ENCODE data around the gene CHRNA1. TPM values are rescaled to one million over a fixed set of nuclear protein-coding genes. Genes with fewer than 3 reads are reported as not detected.

The CHRNA1 gene
- total RNA-seq, 1 experiment from 2014 or later = 0.17 TPM

GRCh38 chr2:174784316-174784715 lies 20.0 kb upstream of the CHRNA1 start:
- DNase-seq (ENCODE audit: low read depth) = no peak

GRCh38 chr2:174781996-174782395 lies 17.7 kb upstream of the CHRNA1 start:
- DNase-seq (ENCODE audit: low read depth) = no peak

GRCh38 chr2:174781298-174781697 lies 17.0 kb upstream of the CHRNA1 start:
- no peak for DNase-seq (ENCODE audit: low read depth)

DNA sequence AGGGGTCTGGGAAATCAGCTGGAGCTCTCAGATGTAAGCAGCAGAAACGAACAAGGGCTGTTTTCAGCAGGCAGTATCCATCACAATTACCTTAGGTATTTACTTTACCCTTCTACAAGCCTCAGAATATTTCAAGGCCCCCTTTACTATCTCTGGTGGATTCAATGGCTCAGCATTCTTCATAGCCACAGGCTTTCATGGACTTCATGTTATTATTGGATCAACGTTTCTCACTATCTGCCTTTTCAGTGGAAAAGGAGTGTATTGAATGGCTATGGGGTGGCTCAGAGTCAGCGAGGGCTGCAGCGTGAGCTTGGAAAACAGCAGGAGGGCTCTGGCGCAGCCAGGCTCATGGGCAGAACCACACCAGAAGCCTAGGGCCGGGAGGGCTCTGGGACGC lies 16.6 kb upstream of the CHRNA1 start:
- DNase-seq (ENCODE audit: low read depth) = no peak

- DNase-seq (ENCODE audit: low read depth) = peak; percentile 37
Measured at GRCh38 chr2:174780191-174780840, 16.0 kb upstream of the CHRNA1 start.

DNA sequence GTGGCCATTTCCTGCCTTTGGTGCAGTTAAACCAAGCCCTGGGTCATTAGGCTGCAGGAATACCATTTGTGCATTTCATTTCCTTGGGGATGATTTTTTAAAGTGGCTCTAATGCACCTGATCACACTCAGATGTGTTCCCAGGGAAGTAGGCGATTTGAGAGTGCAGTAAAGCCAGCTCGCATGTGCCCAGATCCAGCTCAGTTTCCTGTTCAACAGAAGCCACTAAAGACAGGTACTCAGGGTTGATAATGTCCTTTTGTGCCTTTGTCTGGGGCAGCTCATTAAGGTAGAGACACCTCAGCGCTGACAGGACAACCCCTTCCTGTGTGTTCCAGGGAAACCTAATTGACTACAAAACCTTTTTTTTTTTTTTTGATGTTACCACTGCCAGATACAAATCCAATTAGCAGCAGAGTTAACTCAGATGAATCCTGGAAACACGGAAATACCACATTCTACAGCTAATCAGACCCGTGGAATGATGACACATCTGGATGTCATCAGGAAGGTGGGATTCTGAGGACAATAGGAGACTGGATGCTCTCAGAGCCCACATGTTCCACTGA lies 15.2 kb upstream of the CHRNA1 start:
- peak; percentile 63 for DNase-seq (ENCODE audit: low read depth)

- DNase-seq (ENCODE audit: low read depth) = peak; percentile 98
Measured at GRCh38 chr2:174778085-174778981, 14.1 kb upstream of the CHRNA1 start.

DNA sequence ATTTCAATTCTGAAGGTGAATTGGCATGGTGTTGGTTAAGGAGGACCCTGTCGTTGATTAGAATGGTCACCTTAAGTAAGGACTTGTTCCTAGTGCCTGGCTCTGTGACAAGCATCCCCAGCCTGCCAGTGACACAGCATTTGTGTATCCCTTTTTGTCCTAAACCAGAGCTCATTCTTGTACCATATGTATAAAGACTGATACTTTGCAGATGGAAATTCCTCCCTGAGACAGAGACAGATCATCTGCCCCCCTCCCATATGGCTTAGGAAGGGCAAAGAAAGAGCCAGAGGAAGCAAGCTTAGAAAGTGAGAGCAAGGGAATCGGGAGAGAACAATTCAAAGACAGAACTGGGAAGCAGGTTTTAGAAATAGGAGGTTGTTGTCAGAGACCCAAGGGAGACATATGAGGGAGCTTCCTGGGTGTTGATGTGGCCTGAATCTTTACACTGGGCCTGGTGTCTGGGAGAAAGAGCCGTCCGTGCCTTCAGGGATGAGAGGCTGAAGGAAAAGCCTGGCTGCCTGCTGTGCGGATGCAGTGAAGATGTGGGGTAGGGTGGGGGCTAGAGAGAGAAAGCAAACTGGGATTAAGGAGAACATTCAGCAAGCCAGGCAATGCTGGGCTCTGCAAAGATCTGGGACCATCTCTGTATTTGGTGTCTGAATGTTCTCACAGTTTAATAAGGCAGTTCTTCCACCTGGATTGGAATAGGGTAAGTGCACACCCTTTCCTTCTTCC lies 13.2 kb upstream of the CHRNA1 start:
- DNase-seq (ENCODE audit: low read depth) = no peak

- no peak for DNase-seq (ENCODE audit: low read depth)
Measured at GRCh38 chr2:174776675-174777074, 12.4 kb upstream of the CHRNA1 start.

- DNase-seq (ENCODE audit: low read depth) = no peak
Measured at GRCh38 chr2:174776223-174776622, 12.0 kb upstream of the CHRNA1 start.

GRCh38 chr2:174775571-174775980 lies 11.3 kb upstream of the CHRNA1 start:
- no peak for DNase-seq (ENCODE audit: low read depth)

DNA sequence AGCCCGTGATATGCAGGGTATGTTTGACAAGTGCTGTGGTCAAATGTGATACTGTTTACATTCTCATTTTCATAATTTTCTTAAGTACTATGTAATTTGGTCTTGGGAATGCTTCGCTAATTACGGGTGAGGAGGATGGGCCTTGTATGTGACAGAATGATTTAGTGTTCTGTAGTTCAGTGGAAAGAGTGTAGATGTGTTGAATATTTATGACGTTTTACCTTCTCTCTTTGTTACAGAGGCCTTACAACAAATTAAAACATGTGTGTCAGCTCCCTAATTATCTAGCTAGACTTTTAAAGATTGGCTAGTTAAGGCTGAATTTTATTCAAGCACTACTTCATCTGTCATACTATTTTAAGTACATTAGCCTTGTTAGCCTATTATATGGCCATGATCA lies 10.6 kb upstream of the CHRNA1 start:
- no peak for DNase-seq (ENCODE audit: low read depth)

DNA sequence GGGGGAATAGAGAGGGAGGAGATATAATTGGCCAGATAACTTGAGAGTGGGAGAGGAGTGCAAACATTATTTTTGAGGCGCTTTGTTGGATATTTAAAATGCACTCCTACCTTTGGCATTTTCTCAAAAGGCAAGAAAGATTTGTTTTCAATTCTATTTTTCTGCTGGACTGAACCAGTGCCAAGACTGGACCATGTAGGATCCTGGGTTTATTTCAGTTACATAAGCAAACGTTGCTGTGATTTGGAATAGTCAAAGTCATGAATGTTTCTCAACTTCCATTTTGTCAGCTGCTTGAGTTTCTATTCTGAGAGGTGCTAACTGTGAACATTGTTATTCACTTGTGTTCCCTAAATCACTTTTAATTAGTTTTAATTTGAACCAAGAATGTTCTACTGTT lies 8.9 kb upstream of the CHRNA1 start:
- DNase-seq (ENCODE audit: low read depth) = no peak

DNA sequence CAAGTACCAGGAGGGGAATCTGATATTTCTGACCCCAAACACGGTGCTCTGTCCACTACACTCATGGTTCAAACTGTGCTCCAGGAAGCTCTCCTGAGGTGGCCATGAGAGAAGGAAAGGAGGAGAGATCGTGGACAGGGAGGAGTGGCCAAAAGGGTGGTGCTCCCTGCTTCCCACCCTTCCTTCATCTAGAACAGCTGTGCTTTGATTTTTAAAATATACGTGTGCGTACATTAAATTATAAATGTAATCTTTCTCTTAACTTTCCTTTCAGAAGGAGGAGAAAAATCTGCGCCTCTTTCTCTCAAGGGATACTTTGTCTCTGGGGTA lies 8.2 kb upstream of the CHRNA1 start:
- no peak for DNase-seq (ENCODE audit: low read depth)

- DNase-seq (ENCODE audit: low read depth) = peak; percentile 78
Measured at GRCh38 chr2:174771631-174772471, 7.6 kb upstream of the CHRNA1 start.

DNA sequence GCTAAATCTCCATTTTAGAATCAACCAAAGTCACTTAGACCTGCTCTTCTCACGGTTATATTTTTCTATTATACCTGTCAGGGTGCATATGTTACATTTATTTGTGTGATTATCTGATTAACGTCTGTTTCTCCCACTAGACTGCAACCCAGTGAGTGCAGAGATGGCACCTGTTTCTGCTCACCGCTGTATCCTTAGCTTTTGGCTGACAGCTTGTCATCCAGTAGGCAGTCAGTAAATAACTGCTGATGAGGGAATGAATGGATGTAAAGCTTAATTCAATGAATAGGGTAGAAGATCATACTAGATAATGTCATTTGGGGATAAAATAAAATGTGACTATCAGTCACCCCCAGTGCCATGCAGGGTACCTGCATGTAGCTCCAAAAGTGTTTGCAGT lies 6.9 kb upstream of the CHRNA1 start:
- no peak for DNase-seq (ENCODE audit: low read depth)

DNA sequence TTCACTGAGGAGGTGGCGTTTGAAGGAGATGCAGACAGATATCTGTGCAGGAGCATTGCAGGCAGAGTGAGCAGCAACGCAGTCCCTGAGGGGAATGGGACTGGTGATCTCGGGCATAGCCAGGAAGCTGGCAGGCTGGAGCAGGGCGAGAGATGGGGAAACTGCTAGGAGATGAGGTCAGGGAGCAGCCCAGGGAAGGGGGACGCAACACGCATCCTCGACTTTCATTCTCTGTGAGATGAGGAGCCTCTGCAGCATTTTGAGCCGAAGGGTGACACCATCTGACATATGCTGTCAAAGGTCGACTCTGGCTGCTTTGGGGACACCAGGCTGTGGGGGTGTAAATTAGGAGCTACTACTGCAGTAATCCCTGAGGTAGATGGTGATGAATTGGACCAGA lies 4.3 kb upstream of the CHRNA1 start:
- no peak for DNase-seq (ENCODE audit: low read depth)

GRCh38 chr2:174766271-174766670 lies 2.0 kb upstream of the CHRNA1 start:
- DNase-seq (ENCODE audit: low read depth) = no peak

- no peak for DNase-seq (ENCODE audit: low read depth)
Measured at GRCh38 chr2:174765576-174765975, 1.3 kb upstream of the CHRNA1 start.

DNA sequence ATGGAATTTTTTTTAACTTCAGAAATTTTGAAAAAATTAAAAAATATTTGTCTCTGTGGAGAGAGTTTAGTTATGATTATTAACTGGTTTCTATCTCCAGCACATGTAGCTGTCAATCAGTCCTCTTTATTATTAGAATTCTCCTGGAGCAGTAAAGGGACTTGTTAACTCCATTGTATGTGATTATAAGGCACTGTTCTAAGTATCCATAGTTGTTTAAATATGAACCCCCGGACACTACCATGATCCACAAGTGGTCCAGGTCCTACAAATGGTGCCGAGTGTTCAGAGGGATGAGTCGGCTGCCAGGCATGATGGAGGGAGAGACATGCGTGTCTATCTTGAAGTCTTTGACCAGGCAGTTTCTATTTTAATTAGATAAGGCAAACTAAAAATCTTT lies 492 bp downstream of the CHRNA1 start:
- DNase-seq (ENCODE audit: low read depth) = no peak

GRCh38 chr2:174762464-174762863 lies 1.8 kb downstream of the CHRNA1 start:
- DNase-seq (ENCODE audit: low read depth) = no peak
